Activated naive CD4-positive, alpha-beta T cell treated with anti-CD3 and anti-CD28 coated beads, Interleukin-2, amount 50 U/mL, for 72 hours (primary cell): Measurements from ENCODE around the gene EMX1. TPM values are rescaled to one million over a fixed set of nuclear protein-coding genes. Genes with fewer than 3 reads are reported as not detected.

Experiments used
- ATAC-seq, 2 donors: fragments of 150-1000 bp; cut with Tn5 transposase; 2 replicates each; pipeline ENCODE4 v1.10.0; 2021; ENCODE audit warnings: mild to moderate bottlenecking in 2 of 2, moderate library complexity in 2 of 2
- DNase-seq, 2 donors: peaks; one replicate each; pipeline ENCODE4 v3.0.0; 2021 to 2022; ENCODE audit warnings: low spot score in 2 of 2
- H3K27ac Mint-ChIP-seq, 2 donors: one replicate each; pipeline ENCODE4 v1.8.0; 2022; ENCODE audit warnings: mild to moderate bottlenecking in 2 of 2, mixed read lengths in 2 of 2
- H3K36me3 Mint-ChIP-seq, 2 donors: one replicate each; pipeline ENCODE4 v1.8.0; 2022; ENCODE audit warnings: mixed read lengths in 2 of 2
- H3K9me3 Mint-ChIP-seq, 2 donors: one replicate each; pipeline ENCODE4 v1.8.0; 2022; ENCODE audit warnings: mixed read lengths in 2 of 2
- total RNA-seq, 2 donors: library from RNA; stranded (reverse); gene quantifications; one replicate each; pipeline ENCODE4 v1.2.3, GENCODE V29; 2022

Gene EMX1
- total RNA-seq: not detected

DNA sequence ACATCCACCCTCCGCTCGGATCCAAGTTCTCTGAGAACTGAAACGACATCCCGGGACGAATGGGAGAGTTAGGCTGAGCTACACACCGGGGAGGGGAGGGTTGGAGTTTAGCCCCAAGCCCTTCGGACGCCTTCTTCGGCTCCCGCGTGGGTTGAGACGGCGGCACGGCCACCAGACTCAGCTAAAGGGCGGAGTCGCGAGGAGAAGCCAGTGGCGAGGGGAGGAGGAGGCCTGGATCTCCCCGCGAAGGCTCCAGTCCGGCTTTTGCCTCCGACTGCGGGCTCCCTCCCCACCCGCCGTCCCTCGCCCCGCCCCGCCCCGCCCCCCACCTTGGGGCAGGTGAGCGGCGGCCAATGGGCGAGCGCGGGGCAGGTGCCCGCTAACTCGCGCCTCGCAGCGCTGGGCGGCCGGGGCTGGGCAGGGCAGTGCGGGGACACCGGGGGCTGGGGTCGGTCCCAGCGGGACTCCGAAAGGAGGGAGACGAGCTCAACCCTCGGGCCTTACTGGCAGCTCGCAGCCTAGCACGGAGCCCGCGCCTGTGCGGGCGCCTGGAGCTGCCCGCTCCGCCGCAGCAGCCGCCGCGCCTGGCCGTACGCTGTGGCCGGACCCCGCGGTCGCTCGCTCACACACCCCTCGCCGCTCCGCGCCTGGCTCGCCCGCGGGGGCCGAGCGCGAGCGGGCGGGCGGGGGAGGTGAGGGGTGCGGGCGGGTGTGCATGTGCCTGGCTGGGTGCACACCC lies at the start of gene EMX1:
EMX1 (plus strand) TSS at position 382 of the 739 bp plus-strand sequence; CDS start at position 716, 334 bp downstream.
- DNase-seq (peak; percentile 52 to 55), ATAC-seq (peak; percentile 28 to 69)
- H3K27ac Mint-ChIP-seq: no peak within 1 kb of the TSS
- peaks cover 0 to 6% of the 10 kb centered on the region in 2 donors for H3K36me3 Mint-ChIP-seq
- H3K9me3 Mint-ChIP-seq: no peaks in the 10 kb centered on the region

DNA sequence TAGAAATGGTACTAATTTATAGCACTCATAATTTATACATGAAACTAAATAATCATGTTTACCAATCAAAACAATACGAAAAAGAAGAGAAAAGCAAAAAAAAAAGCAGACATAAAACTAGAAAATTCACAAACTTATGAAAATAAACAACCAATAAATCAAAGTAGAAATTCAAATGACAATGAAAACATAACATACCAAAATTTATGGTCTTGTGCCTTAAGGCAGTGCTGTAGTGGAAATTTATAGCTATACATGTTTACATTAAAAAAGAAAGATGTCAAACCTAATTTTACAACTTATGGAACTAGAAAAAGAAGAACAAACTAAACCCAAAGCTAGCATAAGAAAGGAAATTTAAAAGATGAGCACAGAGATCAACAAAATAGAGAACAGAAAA lies 46.3 kb upstream of the EMX1 start:
- no peak for ATAC-seq
- H3K27ac Mint-ChIP-seq: no peak overlapping the region

DNA sequence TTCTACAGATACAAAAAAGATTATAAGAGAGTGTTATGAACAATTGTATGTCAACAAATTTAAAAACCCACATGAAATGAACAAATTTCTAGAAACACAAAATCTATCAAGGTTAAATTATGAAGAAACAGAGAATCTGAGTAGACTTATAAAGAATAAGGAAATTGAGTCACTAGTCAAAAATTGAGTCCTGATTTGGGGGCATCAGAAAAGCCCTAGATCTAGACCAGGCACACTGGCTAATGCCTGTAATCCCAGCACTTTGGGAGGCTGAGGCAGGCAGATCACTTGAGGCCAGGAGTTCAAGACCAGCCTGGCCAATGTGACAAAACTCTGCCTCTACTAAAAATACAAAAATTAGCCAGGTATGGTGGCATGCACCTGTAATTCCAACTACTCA lies 45.4 kb upstream of the EMX1 start:
- DNase-seq (no peak), ATAC-seq (peak in 1 of 2 donors; percentile 28)
- peaks cover 0 to 10% of the 10 kb centered on the region in 2 donors for H3K36me3 Mint-ChIP-seq
- peaks cover 4 to 10% of the 10 kb centered on the region in 2 donors for H3K9me3 Mint-ChIP-seq
- no peak overlapping the region for H3K27ac Mint-ChIP-seq

More for the DNA sequence above, 46.3 kb upstream of the EMX1 start:
- Mint-ChIP-seq H3K9me3 (peaks cover 4 to 10% of the 10 kb centered on the region in 2 donors), H3K36me3 (peaks cover 0 to 10% of the 10 kb centered on the region in 2 donors)
- DNase-seq: no peak

GRCh38 chr2:72883356-72883962 lies 33.9 kb upstream of the EMX1 start:
- Mint-ChIP-seq H3K36me3 (no peaks in the 10 kb centered on the region), H3K9me3 (no peaks in the 10 kb centered on the region), H3K27ac (no peak overlapping the region)
- ATAC-seq (no peak), DNase-seq (no peak)

DNA sequence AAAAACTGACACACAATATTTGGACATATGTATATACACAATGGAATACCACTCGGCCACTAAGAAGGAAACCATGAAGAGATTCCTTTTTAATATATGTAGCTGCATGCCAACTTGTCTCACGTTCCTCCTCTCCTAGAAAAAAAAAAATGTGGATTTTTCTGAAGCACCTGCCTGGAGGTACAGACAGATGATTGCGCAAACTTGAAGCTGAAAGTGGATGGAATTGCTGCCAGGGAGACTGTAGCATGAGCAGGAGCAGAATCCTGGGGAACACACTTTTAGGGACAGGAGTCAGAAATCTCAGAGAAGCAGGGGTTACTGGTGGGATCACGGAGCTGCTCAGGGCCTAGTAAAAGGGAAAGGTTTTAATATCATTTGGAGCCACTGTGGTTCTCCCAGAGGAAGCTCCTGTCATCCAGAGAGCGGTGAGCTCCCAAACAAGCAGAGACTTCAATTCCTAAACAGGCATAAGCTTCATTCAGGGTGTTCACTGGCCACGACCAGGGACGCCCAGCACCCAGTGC lies 30.8 kb upstream of the EMX1 start:
- ATAC-seq (no peak), DNase-seq (no peak)
- no peak overlapping the region for H3K27ac Mint-ChIP-seq
- H3K9me3 Mint-ChIP-seq: no peaks in the 10 kb centered on the region
- H3K36me3 Mint-ChIP-seq: no peaks in the 10 kb centered on the region

- Mint-ChIP-seq H3K27ac (no peak within 1 kb of the TSS), H3K9me3 (no peaks in the 10 kb centered on the region), H3K36me3 (no peaks in the 10 kb centered on the region)
- peak; percentile 94 to 96 for ATAC-seq
- DNase-seq: peak; percentile 74 to 82
Measured at GRCh38 chr2:72887032-72887739, 30.1 kb upstream of the EMX1 start, which contains the start of gene SPR. SPR (plus strand) TSS chr2:72887408; CDS start chr2:72887433, 25 bp downstream.

DNA sequence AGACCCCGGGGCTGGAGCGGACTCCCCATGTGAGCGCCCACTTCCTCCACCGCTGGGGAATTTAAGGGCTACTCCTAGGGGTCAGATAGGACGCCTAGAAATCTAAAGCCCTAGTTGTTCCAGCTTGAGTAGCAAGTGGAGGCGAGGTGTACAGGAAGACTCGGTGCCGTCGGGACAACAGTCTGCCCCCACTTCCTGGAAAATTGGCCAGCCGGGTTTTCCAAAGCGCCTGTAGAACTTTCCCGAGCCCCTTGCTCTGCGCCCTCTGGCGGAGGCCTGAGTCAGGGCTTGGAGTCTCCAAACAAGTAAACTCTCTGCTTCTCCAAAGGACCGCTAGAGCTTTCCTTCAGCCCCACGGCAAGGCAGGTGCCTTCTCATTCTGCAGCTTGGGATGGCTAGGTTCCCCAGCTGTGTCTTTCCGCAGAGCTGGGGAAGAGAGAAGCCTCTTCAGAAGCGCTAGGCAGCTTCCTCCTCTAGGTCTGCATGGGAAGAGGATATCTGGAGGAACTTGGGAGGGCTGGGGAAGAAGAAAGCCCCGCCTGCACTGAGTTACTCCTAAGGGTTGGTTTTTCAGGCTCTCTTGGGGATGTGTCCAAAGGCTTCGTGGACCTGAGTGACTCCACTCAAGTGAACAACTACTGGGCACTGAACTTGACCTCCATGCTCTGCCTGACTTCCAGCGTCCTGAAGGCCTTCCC lies 29.4 kb upstream of the EMX1 start:
- DNase-seq: peak; percentile 75
- H3K9me3 Mint-ChIP-seq: no peaks in the 10 kb centered on the region
- peak; percentile 63 for ATAC-seq

DNA sequence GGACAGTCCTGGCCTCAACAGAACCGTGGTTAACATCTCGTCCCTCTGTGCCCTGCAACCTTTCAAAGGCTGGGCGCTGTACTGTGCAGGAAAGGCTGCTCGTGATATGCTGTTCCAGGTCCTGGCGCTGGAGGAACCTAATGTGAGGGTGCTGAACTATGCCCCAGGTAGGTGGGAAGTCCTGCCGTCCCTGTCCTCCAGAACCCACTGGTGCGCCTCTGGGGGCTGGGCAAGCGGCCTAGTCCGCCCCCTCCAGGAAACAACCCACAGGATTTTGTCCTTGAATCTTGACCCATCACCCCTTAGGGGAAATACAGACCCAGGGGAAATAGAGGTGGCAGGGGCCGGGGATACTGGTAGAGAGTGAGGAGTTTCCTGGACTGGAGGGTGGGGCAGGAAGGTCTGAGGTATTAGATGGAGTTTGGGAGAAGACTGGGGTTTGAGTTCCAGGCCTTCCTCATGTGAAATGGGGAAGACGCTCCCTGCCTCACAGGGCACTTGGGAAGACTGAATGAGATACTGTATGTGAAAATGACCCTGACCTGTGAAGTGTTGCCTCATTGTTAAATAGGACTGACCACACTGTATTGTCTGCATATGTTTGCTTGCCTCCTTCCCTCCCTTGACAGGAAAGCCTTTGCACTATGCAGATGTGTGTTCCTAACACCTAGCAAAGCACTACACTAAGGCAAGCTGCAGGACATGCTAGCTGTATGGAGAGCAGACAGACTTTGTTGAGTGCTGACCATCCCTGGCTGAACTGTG lies 28.7 kb upstream of the EMX1 start:
- Mint-ChIP-seq H3K27ac (no peak overlapping the region), H3K9me3 (no peaks in the 10 kb centered on the region), H3K36me3 (no peaks in the 10 kb centered on the region)
- DNase-seq (no peak), ATAC-seq (no peak)

More for the DNA sequence above, 29.4 kb upstream of the EMX1 start:
- H3K27ac Mint-ChIP-seq: no peak overlapping the region
- H3K36me3 Mint-ChIP-seq: no peaks in the 10 kb centered on the region

DNA sequence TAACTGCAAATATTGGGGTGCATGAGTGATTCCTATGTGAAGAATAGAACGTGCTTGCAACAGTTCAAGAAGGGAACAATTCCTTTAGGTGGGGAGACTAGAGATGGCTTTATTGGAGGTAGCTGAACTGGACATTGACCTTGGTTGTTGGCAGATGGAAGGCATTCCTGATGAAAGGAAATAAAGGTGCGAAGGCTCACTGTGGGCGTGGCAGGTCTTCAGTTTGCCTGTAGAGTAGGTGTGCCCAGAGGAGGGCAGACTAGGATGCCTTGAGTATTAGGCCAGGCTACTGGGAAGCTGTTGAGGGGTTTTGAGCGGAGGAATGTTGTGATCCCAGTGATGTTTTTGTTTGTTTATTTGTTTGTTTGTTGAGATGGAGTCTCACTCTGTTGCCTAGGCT lies 27.3 kb upstream of the EMX1 start:
- Mint-ChIP-seq H3K9me3 (no peaks in the 10 kb centered on the region), H3K36me3 (no peaks in the 10 kb centered on the region), H3K27ac (no peak overlapping the region)
- no peak for DNase-seq
- ATAC-seq: no peak

- ATAC-seq (no peak), DNase-seq (no peak)
- Mint-ChIP-seq H3K36me3 (no peaks in the 10 kb centered on the region), H3K27ac (no peak overlapping the region), H3K9me3 (no peaks in the 10 kb centered on the region)
Measured at GRCh38 chr2:72891091-72891818, 26.1 kb upstream of the EMX1 start.

- Mint-ChIP-seq H3K9me3 (no peaks in the 10 kb centered on the region), H3K36me3 (no peaks in the 10 kb centered on the region), H3K27ac (no peak overlapping the region)
- ATAC-seq: peak; percentile 77 to 86
- peak in 1 of 2 donors; percentile 68 for DNase-seq
Measured at GRCh38 chr2:72892506-72893173, 24.7 kb upstream of the EMX1 start.

DNA sequence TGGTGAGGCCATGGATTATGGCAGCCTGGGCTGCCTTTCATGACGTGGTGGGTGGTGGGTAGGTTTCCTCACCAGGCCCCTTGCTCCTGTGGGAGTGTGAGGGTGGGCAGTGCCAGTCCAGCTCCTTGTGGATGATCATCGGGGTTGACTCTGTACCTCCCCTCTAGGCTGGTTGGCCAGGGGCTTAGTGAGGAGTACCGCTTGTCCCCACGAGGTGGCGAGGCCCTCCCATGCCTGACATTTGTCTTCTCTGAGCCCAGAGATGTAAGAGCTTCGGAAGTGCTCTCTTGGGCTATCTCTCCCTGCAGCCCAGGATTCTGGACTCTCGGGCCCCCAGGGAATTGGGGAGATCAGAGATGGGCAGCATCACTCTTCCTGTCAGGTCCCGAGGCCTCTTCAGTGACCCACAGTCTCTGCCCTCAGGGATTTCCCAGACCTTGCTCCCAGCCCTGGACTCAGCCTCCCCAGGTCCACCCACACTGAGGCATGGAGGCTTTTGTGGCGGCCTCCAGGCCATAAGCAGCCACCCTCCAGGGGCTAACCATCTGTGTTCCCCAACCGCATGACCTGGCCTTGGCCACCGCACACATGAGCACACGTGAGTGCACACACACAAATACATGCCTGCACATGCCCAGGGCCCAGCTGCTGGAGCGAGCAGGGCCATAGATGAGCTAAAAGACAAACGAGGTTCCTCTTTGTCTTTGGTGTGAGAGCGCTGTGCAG lies 23.6 kb upstream of the EMX1 start:
- DNase-seq (peak in 1 of 2 donors; percentile 54), ATAC-seq (peak; percentile 60 to 74)
- Mint-ChIP-seq H3K27ac (no peak overlapping the region), H3K36me3 (no peaks in the 10 kb centered on the region), H3K9me3 (no peaks in the 10 kb centered on the region)

DNA sequence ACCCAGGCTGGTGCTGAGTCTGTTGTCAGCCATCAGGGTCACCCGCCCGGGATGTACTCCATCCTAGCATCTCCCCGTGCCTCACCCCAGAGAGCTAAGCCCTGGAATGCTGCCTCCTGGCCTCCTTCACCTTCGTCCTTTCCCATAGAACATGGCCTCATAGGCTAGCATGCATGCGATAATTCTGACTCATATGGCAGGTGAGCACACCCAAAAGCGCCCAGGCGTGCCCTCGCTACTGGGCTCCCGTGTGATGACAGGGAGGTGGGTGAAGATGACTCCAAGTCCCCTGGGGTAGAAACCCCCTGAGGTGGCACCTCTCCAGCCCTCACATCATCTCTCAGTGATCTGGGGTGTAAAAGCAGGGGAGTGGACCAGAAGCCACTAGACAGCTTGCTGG lies 22.8 kb upstream of the EMX1 start:
- peak overlapping the region in 1 of 2 donors; percentile 57 for H3K27ac Mint-ChIP-seq
- ATAC-seq: no peak
- DNase-seq: no peak
- no peaks in the 10 kb centered on the region for H3K9me3 Mint-ChIP-seq
- H3K36me3 Mint-ChIP-seq: no peaks in the 10 kb centered on the region

- Mint-ChIP-seq H3K9me3 (no peaks in the 10 kb centered on the region), H3K27ac (peak overlapping the region in 1 of 2 donors; percentile 57), H3K36me3 (no peaks in the 10 kb centered on the region)
- DNase-seq (no peak), ATAC-seq (no peak)
Measured at GRCh38 chr2:72895154-72895553, 22.2 kb upstream of the EMX1 start.
